Natural killer cell (primary cell): ENCODE measurements around the gene ZMAT5. TPM values are rescaled to one million over a fixed set of nuclear protein-coding genes. Genes with fewer than 3 reads are reported as not detected.

Source experiments
- ATAC-seq, 3 donors: fragments of 150-1000 bp in 2 of 3; fragments of 200-7000 bp in 1 of 3; cut with Tn5 transposase; 1 replicate in 1 of 3; 2 replicates in 2 of 3; pipeline ENCODE4 v1.10.0; 2021; ENCODE audit warnings: mild to moderate bottlenecking in 2 of 3, moderate library complexity in 2 of 3
- DNase-seq, 2 donors: peaks; one replicate each; pipeline versions ENCODE4 v3.0.0 to v3.0.0-alpha.2; 2013 to 2021; ENCODE audit warnings: mixed read lengths in 1 of 2
- H3K27ac ChIP-seq: one replicate; pipeline ENCODE4 v1.5.1; 2013; ENCODE audit warnings: mild to moderate bottlenecking, low read length
- H3K27me3 ChIP-seq: one replicate; pipeline ENCODE4 v1.6.1; 2013; ENCODE audit warnings: low read length; ENCODE audit not compliant: control insufficient read depth, insufficient read depth
- H3K36me3 ChIP-seq: one replicate; pipeline ENCODE4 v1.6.1; 2013; ENCODE audit warnings: low read length; ENCODE audit not compliant: control insufficient read depth, insufficient read depth
- H3K4me1 ChIP-seq: one replicate; pipeline ENCODE4 v1.6.1; 2013; ENCODE audit warnings: low read length; ENCODE audit not compliant: control insufficient read depth, insufficient read depth
- H3K4me3 ChIP-seq: one replicate; pipeline ENCODE4 v1.5.1; 2013; ENCODE audit warnings: low read length
- H3K9me3 ChIP-seq: one replicate; pipeline ENCODE4 v1.6.1; 2013; ENCODE audit warnings: low read length; ENCODE audit not compliant: control insufficient read depth, insufficient read depth
- H3K27ac Mint-ChIP-seq, 2 donors: one replicate each; pipeline ENCODE4 v1.8.0; 2022; ENCODE audit warnings: mild to moderate bottlenecking in 2 of 2, mixed read lengths in 2 of 2, moderate library complexity in 1 of 2
- H3K27me3 Mint-ChIP-seq, 2 donors: one replicate each; pipeline ENCODE4 v1.8.0; 2022; ENCODE audit warnings: low read depth in 2 of 2, mixed read lengths in 2 of 2
- H3K36me3 Mint-ChIP-seq: one replicate; pipeline ENCODE4 v1.8.0; 2022; ENCODE audit warnings: mixed read lengths
- H3K4me1 Mint-ChIP-seq, 2 donors: one replicate each; pipeline ENCODE4 v1.8.0; 2022; ENCODE audit warnings: mixed read lengths in 2 of 2
- H3K4me3 Mint-ChIP-seq: one replicate; pipeline ENCODE4 v1.8.0; 2022; ENCODE audit warnings: mild to moderate bottlenecking, moderate library complexity, mixed read lengths
- H3K9me3 Mint-ChIP-seq, 2 donors: one replicate each; pipeline ENCODE4 v1.8.0; 2022; ENCODE audit warnings: mixed read lengths in 2 of 2
- WGBS: methylation state at CpG from one replicate; pipeline ENCODE4 v1.1.7; 2013; ENCODE audit warnings: missing lambda C conversion rate; ENCODE audit not compliant: insufficient coverage; 5-methylcytosine and 5-hydroxymethylcytosine counted together
- intact Hi-C: fragments of 100-400 bp; cut with micrococcal nuclease; formaldehyde crosslinking; loops from one replicate; pipeline ENCODE4 v1.14.2; 2022
- total RNA-seq, 4 donors: library from RNA; stranded (reverse); fragments of 120-200 nt in 1 of 4; gene quantifications; one replicate each; pipeline versions ENCODE4 v1.2.3 to v1.2.4, GENCODE V29; 2013 to 2022
- TF ChIP-seq, protein P1 (sequence below): fragments of 200-600 bp; IDR thresholded peaks from one replicate; pipeline ENCODE4 v1.8.0; 2022; ENCODE audit warnings: antibody characterized with exemption

The ZMAT5 gene
- 10 to 100 TPM; 15.9 to 20.0 (median 16.0) TPM for total RNA-seq
- 18.4 TPM for total RNA-seq (2013)

DNA sequence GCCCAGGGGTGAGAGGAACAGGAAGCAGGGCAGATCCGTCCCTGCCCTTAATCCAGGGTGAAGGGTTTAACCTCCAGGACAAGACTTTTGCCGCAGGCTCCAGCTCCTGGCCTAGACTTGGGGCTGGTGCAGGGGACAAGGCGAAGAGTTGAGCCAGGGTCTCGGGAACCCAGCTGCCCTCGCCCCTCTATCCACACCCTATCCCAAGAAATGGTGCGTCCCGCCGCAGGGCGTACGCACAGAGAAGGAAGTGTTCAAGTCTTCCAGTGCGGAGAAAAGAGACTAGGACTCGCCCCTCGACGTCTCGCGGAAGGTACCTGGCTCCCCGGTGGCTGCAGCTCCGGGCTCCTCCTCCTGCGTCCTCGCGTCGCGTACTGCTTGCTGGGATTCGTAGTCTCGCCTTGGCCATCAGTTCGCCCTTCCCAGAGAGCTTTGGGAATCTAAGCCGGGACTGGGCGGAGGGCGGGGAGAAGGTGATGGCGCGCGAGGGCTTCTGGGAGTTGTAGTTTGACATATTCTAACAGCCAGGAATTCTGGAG is at the start of gene ZMAT5:
Gene ZMAT5, minus strand, starts transcription at position 376 of the 539 bp plus-strand sequence. CDS start 18,463 bp downstream, outside the sequence.
- Mint-ChIP-seq H3K27me3 (no peaks in the 10 kb centered on the region), H3K9me3 (no peaks in the 10 kb centered on the region), H3K4me1 (peaks cover 34 to 37% of the 10 kb centered on the region in 2 donors), H3K36me3 (no peaks in the 10 kb centered on the region), H3K4me3 (peak within 1 kb of the TSS; percentile 95), H3K27ac (peak within 1 kb of the TSS; percentile 93 to 99)
- Histone ChIP-seq H3K27ac (peak within 1 kb of the TSS; percentile 81), H3K4me1 (peaks cover 23% of the 10 kb centered on the region), H3K9me3 (no peaks in the 10 kb centered on the region), H3K36me3 (peaks cover 17% of the 10 kb centered on the region), H3K27me3 (no peaks in the 10 kb centered on the region), H3K4me3 (peak within 1 kb of the TSS; percentile 72)
- TF ChIP-seq, protein P1, sequence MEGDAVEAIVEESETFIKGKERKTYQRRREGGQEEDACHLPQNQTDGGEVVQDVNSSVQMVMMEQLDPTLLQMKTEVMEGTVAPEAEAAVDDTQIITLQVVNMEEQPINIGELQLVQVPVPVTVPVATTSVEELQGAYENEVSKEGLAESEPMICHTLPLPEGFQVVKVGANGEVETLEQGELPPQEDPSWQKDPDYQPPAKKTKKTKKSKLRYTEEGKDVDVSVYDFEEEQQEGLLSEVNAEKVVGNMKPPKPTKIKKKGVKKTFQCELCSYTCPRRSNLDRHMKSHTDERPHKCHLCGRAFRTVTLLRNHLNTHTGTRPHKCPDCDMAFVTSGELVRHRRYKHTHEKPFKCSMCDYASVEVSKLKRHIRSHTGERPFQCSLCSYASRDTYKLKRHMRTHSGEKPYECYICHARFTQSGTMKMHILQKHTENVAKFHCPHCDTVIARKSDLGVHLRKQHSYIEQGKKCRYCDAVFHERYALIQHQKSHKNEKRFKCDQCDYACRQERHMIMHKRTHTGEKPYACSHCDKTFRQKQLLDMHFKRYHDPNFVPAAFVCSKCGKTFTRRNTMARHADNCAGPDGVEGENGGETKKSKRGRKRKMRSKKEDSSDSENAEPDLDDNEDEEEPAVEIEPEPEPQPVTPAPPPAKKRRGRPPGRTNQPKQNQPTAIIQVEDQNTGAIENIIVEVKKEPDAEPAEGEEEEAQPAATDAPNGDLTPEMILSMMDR = no peak
- peak; percentile 90 to 95 (median 93) for ATAC-seq
- under 1% methylated on average over 32 of the region's 32 CpGs for WGBS
- DNase-seq = peak; percentile 73 to 97
- intact Hi-C loops = loop anchor here (10.0 kb wide), 1 partner anchor 162 kb away; the partner anchor contains the start of gene NF2

GRCh38 chr22:29816539-29816938 is 49.7 kb upstream of the ZMAT5 start:
- intact Hi-C loops = no loop called here
- peaks cover 85% of the 10 kb centered on the region for H3K36me3 ChIP-seq
- TF ChIP-seq, protein P1 = no peak
- no peaks in the 10 kb centered on the region for H3K4me1 Mint-ChIP-seq
- no peaks in the 10 kb centered on the region for H3K9me3 ChIP-seq
- no peaks in the 10 kb centered on the region for H3K27me3 Mint-ChIP-seq
- no peak for DNase-seq
- H3K4me3 ChIP-seq = no peak overlapping the region
- no peak overlapping the region for H3K4me3 Mint-ChIP-seq
- ATAC-seq = no peak
- H3K27ac Mint-ChIP-seq = no peak overlapping the region
- no peak overlapping the region for H3K27ac ChIP-seq
- H3K27me3 ChIP-seq = no peaks in the 10 kb centered on the region
- 96% methylated on average over 5 of the region's 6 CpGs for WGBS
- H3K9me3 Mint-ChIP-seq = no peaks in the 10 kb centered on the region
- no peaks in the 10 kb centered on the region for H3K4me1 ChIP-seq
- H3K36me3 Mint-ChIP-seq = peaks cover 18% of the 10 kb centered on the region

DNA sequence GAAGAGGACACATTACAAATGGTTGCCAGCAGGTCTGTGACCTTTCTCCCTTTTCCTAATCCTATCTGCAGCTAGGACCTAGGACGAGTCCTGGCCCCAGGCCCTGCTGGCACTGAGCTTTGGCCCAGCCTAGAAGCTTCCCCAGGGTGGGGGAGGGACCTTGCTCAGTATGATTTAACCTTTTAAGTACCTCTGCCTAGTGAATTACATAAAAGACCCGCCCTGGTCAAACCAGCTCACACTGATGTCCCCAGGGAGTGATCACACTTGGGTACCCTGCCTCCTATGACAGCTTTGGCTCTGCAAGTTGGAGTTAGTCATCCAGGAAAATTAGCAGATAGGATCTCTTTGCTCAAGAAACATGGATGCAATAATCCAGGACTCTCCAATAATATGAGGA is 49.3 kb upstream of the ZMAT5 start:
- Mint-ChIP-seq H3K4me1 (no peaks in the 10 kb centered on the region), H3K36me3 (peaks cover 22% of the 10 kb centered on the region), H3K27ac (no peak overlapping the region), H3K9me3 (no peaks in the 10 kb centered on the region), H3K27me3 (no peaks in the 10 kb centered on the region), H3K4me3 (no peak overlapping the region)
- Histone ChIP-seq H3K4me1 (no peaks in the 10 kb centered on the region), H3K27ac (no peak overlapping the region), H3K27me3 (no peaks in the 10 kb centered on the region), H3K9me3 (no peaks in the 10 kb centered on the region), H3K36me3 (peaks cover 85% of the 10 kb centered on the region), H3K4me3 (no peak overlapping the region)
- DNase-seq = no peak
- intact Hi-C loops = no loop called here
- TF ChIP-seq, protein P1 = no peak
- WGBS = 93% methylated on average over 2 of the region's 2 CpGs
- ATAC-seq = no peak

- intact Hi-C loops = no loop called here
- TF ChIP-seq, protein P1 = no peak
- 99% methylated on average over 3 of the region's 4 CpGs for WGBS
- no peak overlapping the region for H3K4me3 Mint-ChIP-seq
- Histone ChIP-seq H3K4me3 (no peak overlapping the region), H3K4me1 (no peaks in the 10 kb centered on the region), H3K36me3 (peaks cover 83% of the 10 kb centered on the region), H3K27ac (no peak overlapping the region), H3K9me3 (no peaks in the 10 kb centered on the region), H3K27me3 (no peaks in the 10 kb centered on the region)
- H3K4me1 Mint-ChIP-seq = no peaks in the 10 kb centered on the region
- DNase-seq (no peak), ATAC-seq (no peak)
- peaks cover 25% of the 10 kb centered on the region for H3K36me3 Mint-ChIP-seq
- H3K27me3 Mint-ChIP-seq = no peaks in the 10 kb centered on the region
- H3K9me3 Mint-ChIP-seq = no peaks in the 10 kb centered on the region
- H3K27ac Mint-ChIP-seq = no peak overlapping the region
These were observed 48.8 kb upstream of the ZMAT5 start for GRCh38 chr22:29815580-29815979.
